Hematopoietic multipotent progenitor cell (in vitro differentiated cells): ENCODE measurements around the gene NELL2. TPM values are rescaled to one million over a fixed set of nuclear protein-coding genes. Genes with fewer than 3 reads are reported as not detected.
"Not testable (repeated sequence)": the region's sequence is repeated elsewhere in the genome, so short reads cannot be mapped to it uniquely, and the experiment has no call there.

Source experiments
- DNase-seq, 3 donors: peaks; one replicate each; pipeline ENCODE4 v3.0.0-alpha.2; 2011 to 2015; ENCODE audit warnings: low read depth in 2 of 3, low spot score in 2 of 3
- total RNA-seq: library from RNA; depleted of rRNA; stranded (reverse); fragments of >200 nt; gene quantifications from one replicate; pipeline ENCODE4 v1.2.3, GENCODE V29; 2012

NELL2 gene
- total RNA-seq, 1 donor, result under 0.01 TPM

GRCh38 chr12:44780221-44780790, 95.8 kb downstream of the NELL2 start:
- DNase-seq, result no peak

GRCh38 chr12:44779766-44780165, 96.3 kb downstream of the NELL2 start:
- no peak for DNase-seq

- no peak for DNase-seq
Measured at GRCh38 chr12:44778863-44779262, 97.3 kb downstream of the NELL2 start.

- DNase-seq, result no peak
Measured at GRCh38 chr12:44777044-44777443, 99.1 kb downstream of the NELL2 start.

- DNase-seq, result no peak
Measured at GRCh38 chr12:44775901-44776300, 100.2 kb downstream of the NELL2 start.

GRCh38 chr12:44774815-44775411, 101.2 kb downstream of the NELL2 start:
- DNase-seq, result peak; percentile 18 to 49 (median 28)

GRCh38 chr12:44771485-44772021, 104.6 kb downstream of the NELL2 start:
- no peak for DNase-seq

GRCh38 chr12:44765796-44766195, 110.3 kb downstream of the NELL2 start:
- no peak for DNase-seq

- no peak for DNase-seq
Measured at GRCh38 chr12:44763021-44763420, 113.1 kb downstream of the NELL2 start.

GRCh38 chr12:44759289-44759688, 116.8 kb downstream of the NELL2 start:
- no peak for DNase-seq

- no peak for DNase-seq
Measured at GRCh38 chr12:44750468-44750867, 125.6 kb downstream of the NELL2 start.

GRCh38 chr12:44749566-44749965, 126.5 kb downstream of the NELL2 start:
- DNase-seq, result no peak

GRCh38 chr12:44748950-44749468, 127.1 kb downstream of the NELL2 start:
- no peak for DNase-seq

- not testable (repeated sequence) for DNase-seq
Measured at GRCh38 chr12:44741292-44741980, 134.7 kb downstream of the NELL2 start.

GRCh38 chr12:44738051-44738450, 138.1 kb downstream of the NELL2 start:
- DNase-seq, result no peak

- no peak for DNase-seq
Measured at GRCh38 chr12:44728566-44728965, 147.5 kb downstream of the NELL2 start.

GRCh38 chr12:44720265-44720664, 155.8 kb downstream of the NELL2 start:
- DNase-seq, result no peak

GRCh38 chr12:44717612-44718011, 158.5 kb downstream of the NELL2 start:
- DNase-seq, result no peak

GRCh38 chr12:44716711-44717110, 159.4 kb downstream of the NELL2 start:
- no peak for DNase-seq

GRCh38 chr12:44711736-44712135, 164.4 kb downstream of the NELL2 start:
- no peak for DNase-seq

- DNase-seq, result no peak
Measured at GRCh38 chr12:44709166-44709565, 166.9 kb downstream of the NELL2 start.

- no peak for DNase-seq
Measured at GRCh38 chr12:44708218-44708617, 167.9 kb downstream of the NELL2 start.
